ENCODE results near the gene APOA4.

GRCh38 chr11:116842117-116842516 is 19.0 kb upstream of the APOA4 start:
- TF ChIP-seq EZH2 (IDR thresholded peaks at IDR 0.05; ENCODE audit: borderline replicate concordance, low read depth, low read length, severe bottlenecking): no peak
- no peak for TF ChIP-seq CTCF (IDR thresholded peaks at IDR 0.05; ENCODE audit: borderline replicate concordance, extremely low read depth, low read length, poor library complexity, severe bottlenecking)

Data from DND-41 (cell line).